Ovary (tissue), 3 donors: ENCODE data around the gene ARHGAP18.

Experiments
- CTCF ChIP-seq, 3 donors: fragments of 450-650 bp in 2 of 3; fragments of 200-600 bp in 1 of 3; IDR thresholded peaks; one replicate each; pipeline versions ENCODE4 v1.5.1 to v1.8.0; 2016 to 2022; ENCODE audit warnings: antibody characterized with exemption in 3 of 3, mild to moderate bottlenecking in 1 of 3
- EP300 ChIP-seq: sonication (generic); formaldehyde crosslinking; IDR thresholded peaks from one replicate; pipeline ENCODE4 v1.6.1; 2017; ENCODE audit warnings: antibody characterized with exemption
- donor health status: DM: no; HTN: no; CAD: no.

- TF ChIP-seq CTCF (IDR thresholded peaks at IDR 0.05) (no peak), EP300 (no peak)
These were observed 92.0 kb downstream of the ARHGAP18 start for GRCh38 chr6:129617986-129618385.
